Spleen (tissue), 7 donors: Measurements from ENCODE around the gene ZNF248.

Experiments
- CTCF ChIP-seq, 11 experiments: fragments of 200-600 bp in 7 of 11; fragments of 450-650 bp in 4 of 11; sonication (generic) in 4 of 11; IDR thresholded peaks in 8 of 11; conservative IDR thresholded peaks in 3 of 11; 1 replicate in 7 of 11; 2 replicates in 4 of 11; pipeline versions ENCODE4 v1.4.0 to v1.8.0; 2016 to 2021; ENCODE audit warnings: antibody characterized with exemption in 11 of 11, inconsistent platforms in 4 of 11, mild to moderate bottlenecking in 1 of 11
- POLR2A ChIP-seq, 3 donors: fragments of 450-650 bp; IDR thresholded peaks; one replicate each; pipeline ENCODE4 v1.5.1; 2017; ENCODE audit warnings: antibody characterized with exemption in 3 of 3, mild to moderate bottlenecking in 1 of 3
- donor health status: DM: no; HTN: no; CAD: no; lungs with moderate emphysema.
- donor health status: DM: no; HTN: no; CAD: no.
- donor health status: DM: no; HTN: no; CAD: no.

- TF ChIP-seq CTCF (IDR thresholded peaks at IDR 0.05 in 8 of 11, conservative IDR thresholded peaks at IDR 0.05 in 3 of 11), result no peak
- no peak for TF ChIP-seq POLR2A (IDR thresholded peaks at IDR 0.05)
These were observed 18.2 kb downstream of the ZNF248 start for GRCh38 chr10:37839243-37839642.
